ENCODE results near the gene FBXW5. TPM values are rescaled to one million over a fixed set of nuclear protein-coding genes. Genes with fewer than 3 reads are reported as not detected.

FBXW5 gene
- total RNA-seq, 1 experiment from 2014 or later: 62.2 TPM

DNA sequence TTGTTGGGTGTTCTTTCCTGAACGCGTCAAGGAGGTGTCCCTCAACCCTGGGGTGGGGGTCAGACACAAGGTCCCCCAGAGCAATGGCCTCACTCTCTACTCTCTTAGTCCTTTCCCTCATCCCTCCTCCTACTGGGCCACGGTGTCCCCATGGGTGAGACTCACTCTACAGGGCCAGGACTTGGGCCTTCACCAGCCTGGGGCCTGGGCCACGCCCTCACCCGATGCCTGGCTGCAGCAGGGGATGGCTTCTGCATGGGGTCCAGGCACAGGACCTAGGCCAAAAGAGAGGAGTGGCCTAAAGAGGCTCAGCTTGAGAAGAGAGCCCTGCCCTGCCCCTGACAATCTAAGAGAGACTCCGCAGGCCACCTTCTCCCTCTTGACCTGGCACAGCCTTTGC lies 13.4 kb upstream of the FBXW5 start:
- H2BK20ac ChIP-seq (ENCODE audit: low read depth, low read length, poor library complexity, severe bottlenecking): no peak overlapping the region
- no peak overlapping the region for H2AFZ ChIP-seq (ENCODE audit: low read length)
- no peak overlapping the region for H3K14ac ChIP-seq (ENCODE audit: insufficient read depth, low read length)
- no CpG with 5 or more reads among the region's 6 CpGs for WGBS (ENCODE audit: extremely low coverage, insufficient read length, low lambda C conversion rate)
- no peaks in the 10 kb centered on the region for H3K79me1 ChIP-seq (ENCODE audit: insufficient read depth, low read depth, low read length, poor library complexity, severe bottlenecking)
- Mint-ChIP-seq H3K4me1 (0 out of 4 replicates have a peak, but pooled peaks cover 0 to 2% of the 10 kb centered on the region in 2 experiments), H3K27me3 (ENCODE audit: low read depth) (peaks cover 8% of the 10 kb centered on the region), H3K9me3 (peaks cover 6% of the 10 kb centered on the region in 2 experiments; a peak in 4 of 5 replicates), H3K4me3 (no peak overlapping the region), H3K36me3 (ENCODE audit: insufficient read depth in 1 of 3, low read depth in 3 of 3) (no peaks in the 10 kb centered on the region; a peak in 1 of 7 replicates), H3K27ac (no peak overlapping the region; a peak in 1 of 7 replicates)
- no peak overlapping the region for H3K23ac ChIP-seq (ENCODE audit: insufficient read length, low read depth, low read length)
- no peak overlapping the region for H3T11ph ChIP-seq (ENCODE audit: low read length)
- no peaks in the 10 kb centered on the region for H3K27me3 ChIP-seq (ENCODE audit: insufficient read depth, low read length)
- H3K23me2 ChIP-seq (ENCODE audit: insufficient read length, low read depth, low read length, poor library complexity, severe bottlenecking): no peaks in the 10 kb centered on the region
- H3K27ac ChIP-seq (ENCODE audit: insufficient read length, low read depth, low read length): no peak overlapping the region
- no peak overlapping the region for H2AK5ac ChIP-seq (ENCODE audit: insufficient read length, low read length)
- no peak overlapping the region for H2BK120ac ChIP-seq (ENCODE audit: low read depth, low read length, poor library complexity, severe bottlenecking)
- H2BK5ac ChIP-seq (ENCODE audit: insufficient read length, low read length): no peak overlapping the region
- no peaks in the 10 kb centered on the region for H3K9me3 ChIP-seq (ENCODE audit: control insufficient read depth, low read depth, low read length)
- no peak overlapping the region for H4K8ac ChIP-seq (replicated peaks; ENCODE audit: insufficient read length, low read depth, low read length)
- no peak for DNase-seq
- TF ChIP-seq, protein P1, sequence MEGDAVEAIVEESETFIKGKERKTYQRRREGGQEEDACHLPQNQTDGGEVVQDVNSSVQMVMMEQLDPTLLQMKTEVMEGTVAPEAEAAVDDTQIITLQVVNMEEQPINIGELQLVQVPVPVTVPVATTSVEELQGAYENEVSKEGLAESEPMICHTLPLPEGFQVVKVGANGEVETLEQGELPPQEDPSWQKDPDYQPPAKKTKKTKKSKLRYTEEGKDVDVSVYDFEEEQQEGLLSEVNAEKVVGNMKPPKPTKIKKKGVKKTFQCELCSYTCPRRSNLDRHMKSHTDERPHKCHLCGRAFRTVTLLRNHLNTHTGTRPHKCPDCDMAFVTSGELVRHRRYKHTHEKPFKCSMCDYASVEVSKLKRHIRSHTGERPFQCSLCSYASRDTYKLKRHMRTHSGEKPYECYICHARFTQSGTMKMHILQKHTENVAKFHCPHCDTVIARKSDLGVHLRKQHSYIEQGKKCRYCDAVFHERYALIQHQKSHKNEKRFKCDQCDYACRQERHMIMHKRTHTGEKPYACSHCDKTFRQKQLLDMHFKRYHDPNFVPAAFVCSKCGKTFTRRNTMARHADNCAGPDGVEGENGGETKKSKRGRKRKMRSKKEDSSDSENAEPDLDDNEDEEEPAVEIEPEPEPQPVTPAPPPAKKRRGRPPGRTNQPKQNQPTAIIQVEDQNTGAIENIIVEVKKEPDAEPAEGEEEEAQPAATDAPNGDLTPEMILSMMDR (conservative IDR thresholded peaks at IDR 0.05): no peak
- no peak overlapping the region for H4K5ac ChIP-seq (ENCODE audit: insufficient read length, low read depth, low read length)
- no peak overlapping the region for H3K9ac ChIP-seq (ENCODE audit: extremely low read depth, insufficient read length, low read length)
- H3K4ac ChIP-seq (ENCODE audit: low read depth, low read length): no peak overlapping the region
- no peak overlapping the region for H3K4me2 ChIP-seq (ENCODE audit: insufficient read depth, insufficient read length, low read length)
- no peaks in the 10 kb centered on the region for H3K4me1 ChIP-seq (ENCODE audit: insufficient read depth, low read length)
- no peak overlapping the region for H2BK15ac ChIP-seq (ENCODE audit: low read depth, low read length)
- H3K79me2 ChIP-seq (ENCODE audit: insufficient read depth, low read length): no peaks in the 10 kb centered on the region
- no peak overlapping the region for H4K91ac ChIP-seq (ENCODE audit: insufficient read length, low read depth, low read length)
- H4K20me1 ChIP-seq (ENCODE audit: control insufficient read depth, insufficient read depth, insufficient read length): peaks cover 2% of the 10 kb centered on the region
- no peak overlapping the region for H3K18ac ChIP-seq (ENCODE audit: insufficient read length, low read depth, low read length)
- H3K56ac ChIP-seq (ENCODE audit: insufficient read length, low read depth, low read length): no peak overlapping the region
- no peak overlapping the region for H2BK12ac ChIP-seq (ENCODE audit: insufficient read length, low read depth, low read length)
